H54 (cell line): ENCODE results near the gene TLN1.
A peak's percentile ranks its signal among the peaks of the same experiment; 100 is the strongest.

Experiments used
- DNase-seq: peaks from one replicate; pipeline ENCODE4 v3.0.0; 2011; ENCODE audit warnings: low spot score, mixed read lengths; ENCODE audit not compliant: insufficient read length
- FAIRE-seq: peaks from 3 replicates; lab custom pipeline; 2011; peaks lifted over from hg19 to GRCh38; lab: Jason Lieb, UNC
- POLR2A ChIP-seq: IDR thresholded peaks from 2 replicates; pipeline ENCODE4 v1.6.1; 2011; ENCODE audit warnings: low read depth, mild to moderate bottlenecking, low read length

TLN1 gene

GRCh38 chr9:35658137-35658967 lies 73.6 kb downstream of the TLN1 start, which contains the start of gene CCDC107:
CCDC107 (plus strand) TSS chr9:35658292; CDS start chr9:35658380, 88 bp downstream.
- TF ChIP-seq POLR2A, result peak; percentile 69
- DNase-seq (peak; percentile 62), FAIRE-seq (no peak)

- FAIRE-seq, result peak; percentile 66
- TF ChIP-seq POLR2A, result no peak
- DNase-seq, result peak; percentile 83
These were observed 74.4 kb downstream of the TLN1 start, which contains the start of gene RMRP for GRCh38 chr9:35657546-35658136. RMRP (minus strand) TSS chr9:35658019.

GRCh38 chr9:35656831-35657545 lies 75.0 kb downstream of the TLN1 start:
- FAIRE-seq (no peak), DNase-seq (no peak)

GRCh38 chr9:35656348-35656747 lies 75.6 kb downstream of the TLN1 start:
- no peak for FAIRE-seq
- no peak for TF ChIP-seq POLR2A
- DNase-seq, result no peak

More at GRCh38 chr9:35656831-35657545, 75.0 kb downstream of the TLN1 start:
- TF ChIP-seq POLR2A, result no peak

GRCh38 chr9:35653611-35654010 lies 78.4 kb downstream of the TLN1 start:
- DNase-seq (no peak), FAIRE-seq (no peak)

GRCh38 chr9:35652829-35653209 lies 79.2 kb downstream of the TLN1 start:
- TF ChIP-seq POLR2A, result no peak
- DNase-seq (no peak), FAIRE-seq (no peak)

More at GRCh38 chr9:35653611-35654010, 78.4 kb downstream of the TLN1 start:
- TF ChIP-seq POLR2A, result no peak

GRCh38 chr9:35651956-35652828 lies 79.8 kb downstream of the TLN1 start:
- no peak for TF ChIP-seq POLR2A
- FAIRE-seq (no peak), DNase-seq (no peak)

GRCh38 chr9:35650341-35651158 lies 81.4 kb downstream of the TLN1 start, which contains the start of gene SIT1:
SIT1 (minus strand) TSS chr9:35650931; CDS start chr9:35650853, 78 bp downstream.
- FAIRE-seq, result no peak
- DNase-seq, result no peak
- no peak for TF ChIP-seq POLR2A

- FAIRE-seq (no peak), DNase-seq (no peak)
- no peak for TF ChIP-seq POLR2A
These were observed 82.3 kb downstream of the TLN1 start for GRCh38 chr9:35649431-35650340.
